Stimulated activated CD8-positive, alpha-beta memory T cell treated with anti-CD3 and anti-CD28 coated beads, Interleukin-12 subunit alpha, Interleukin-12 subunit beta, amount 100 ng/mL, for 1 hour (primary cell): ENCODE measurements around the gene COBLL1.
"Not testable (repeated sequence)": the region's sequence is repeated elsewhere in the genome, so short reads cannot be mapped to it uniquely, and the experiment has no call there.

Source experiments
- DNase-seq: peaks from one replicate; pipeline ENCODE4 v3.0.0-alpha.2; 2020; ENCODE audit warnings: low read depth

The COBLL1 gene

GRCh38 chr2:164859906-164860693 is 18.5 kb upstream of the COBLL1 start:
- not testable (repeated sequence) for DNase-seq

- no peak for DNase-seq
Measured at GRCh38 chr2:164859251-164859818, 17.7 kb upstream of the COBLL1 start.

- no peak for DNase-seq
Measured at GRCh38 chr2:164852086-164852485, 10.5 kb upstream of the COBLL1 start.

- DNase-seq = no peak
Measured at GRCh38 chr2:164850235-164850634, 8.6 kb upstream of the COBLL1 start.

- no peak for DNase-seq
Measured at GRCh38 chr2:164849506-164849905, 7.9 kb upstream of the COBLL1 start.

- DNase-seq = no peak
Measured at GRCh38 chr2:164847981-164848741, 6.5 kb upstream of the COBLL1 start.

GRCh38 chr2:164847291-164847690 is 5.7 kb upstream of the COBLL1 start:
- no peak for DNase-seq

- no peak for DNase-seq
Measured at GRCh38 chr2:164846276-164846675, 4.7 kb upstream of the COBLL1 start.

GRCh38 chr2:164843346-164843911 is 1.8 kb upstream of the COBLL1 start:
- DNase-seq = no peak

GRCh38 chr2:164842624-164842966 is 972 bp upstream of the COBLL1 start:
- DNase-seq = no peak

GRCh38 chr2:164840930-164841718 is 499 bp downstream of the COBLL1 start:
- no peak for DNase-seq

GRCh38 chr2:164840458-164840929 is 1.1 kb downstream of the COBLL1 start:
- no peak for DNase-seq

- no peak for DNase-seq
Measured at GRCh38 chr2:164839914-164840457, 1.6 kb downstream of the COBLL1 start.

GRCh38 chr2:164837807-164838206 is 3.8 kb downstream of the COBLL1 start:
- no peak for DNase-seq

- DNase-seq = no peak
Measured at GRCh38 chr2:164836907-164837306, 4.7 kb downstream of the COBLL1 start.

GRCh38 chr2:164835302-164835701 is 6.3 kb downstream of the COBLL1 start:
- DNase-seq = no peak

GRCh38 chr2:164831887-164832286 is 9.7 kb downstream of the COBLL1 start:
- DNase-seq = no peak

GRCh38 chr2:164831180-164831579 is 10.4 kb downstream of the COBLL1 start:
- DNase-seq = no peak

- DNase-seq = no peak
Measured at GRCh38 chr2:164826293-164827243, 15.1 kb downstream of the COBLL1 start.

- no peak for DNase-seq
Measured at GRCh38 chr2:164824872-164825271, 16.8 kb downstream of the COBLL1 start.
